Neural cell (in vitro differentiated cells): ENCODE measurements around the gene RPL27A. TPM values are rescaled to one million over a fixed set of nuclear protein-coding genes. Genes with fewer than 3 reads are reported as not detected.

Source experiments
- H2AFZ ChIP-seq: fragments of 200-600, 300-800 bp; sonication (generic), shearing (Covaris generic); 2 replicates; pipeline ENCODE4 v1.6.0; 2014; ENCODE audit warnings: low read depth, mild to moderate bottlenecking, antibody characterized with exemption, low read length, moderate library complexity
- H3F3A ChIP-seq: fragments of 200-600 bp; shearing (Covaris generic); 2 replicates; pipeline ENCODE4 v1.6.1; 2016; ENCODE audit warnings: mild to moderate bottlenecking, moderate library complexity, mixed read lengths, antibody characterized with exemption, low read length; ENCODE audit not compliant: insufficient read depth, poor library complexity, severe bottlenecking
- H3K27ac ChIP-seq: fragments of 200-600, 300-800 bp; sonication (generic), shearing (Covaris generic); 2 replicates; pipeline ENCODE4 v1.5.1; 2014; ENCODE audit warnings: mild to moderate bottlenecking, low read length, moderate library complexity
- H3K27me3 ChIP-seq: fragments of 300-800, 200-600 bp; sonication (generic), shearing (Covaris generic); 2 replicates; pipeline ENCODE4 v1.6.0; 2014; ENCODE audit warnings: mild to moderate bottlenecking, low read depth, low read length, moderate library complexity; ENCODE audit not compliant: insufficient read depth
- H3K36me3 ChIP-seq: fragments of 300-800, 200-600 bp; sonication (generic), shearing (Covaris generic); 2 replicates; pipeline ENCODE4 v1.5.1; 2014; ENCODE audit warnings: mild to moderate bottlenecking, antibody characterized with exemption, low read length, moderate library complexity; ENCODE audit not compliant: insufficient read depth
- H3K4me2 ChIP-seq: fragments of 300-800, 200-600 bp; sonication (generic), shearing (Covaris generic); 2 replicates; pipeline ENCODE4 v1.6.0; 2014; ENCODE audit warnings: mild to moderate bottlenecking, low read length
- H3K4me3 ChIP-seq: fragments of 300-800, 200-600 bp; sonication (generic), shearing (Covaris generic); 2 replicates; pipeline ENCODE4 v1.5.1; 2014; ENCODE audit warnings: mild to moderate bottlenecking, low read length, moderate library complexity
- H3K79me2 ChIP-seq: fragments of 200-600 bp; shearing (Covaris generic); replicated peaks from 2 replicates; pipeline ENCODE4 v1.6.0; 2014; ENCODE audit warnings: mild to moderate bottlenecking, low read length, moderate library complexity; ENCODE audit not compliant: insufficient read depth
- H3K9ac ChIP-seq: fragments of 300-800, 200-600 bp; sonication (generic), shearing (Covaris generic); 2 replicates; pipeline ENCODE4 v1.6.1; 2016; ENCODE audit warnings: mild to moderate bottlenecking, low read length, mixed read lengths
- H3K9me2 ChIP-seq: fragments of 200-600 bp; shearing (Covaris generic); 2 replicates; pipeline ENCODE4 v1.6.1; 2016; ENCODE audit warnings: mild to moderate bottlenecking, low read length, mixed read lengths; ENCODE audit not compliant: insufficient read depth
- H3K9me3 ChIP-seq: fragments of 200-600, 300-800 bp; sonication (generic), shearing (Covaris generic); 2 replicates; pipeline ENCODE4 v1.6.1; 2016; ENCODE audit warnings: mild to moderate bottlenecking, mixed run types, low read length, moderate library complexity, mixed read lengths
- H4K20me1 ChIP-seq: fragments of 200-600 bp; shearing (Covaris generic); 2 replicates; pipeline ENCODE4 v1.6.1; 2016; ENCODE audit warnings: mild to moderate bottlenecking, mixed run types; ENCODE audit not compliant: insufficient read depth
- CTCF ChIP-seq: fragments of 450-650 bp; IDR thresholded peaks from 2 replicates; pipeline ENCODE4 v1.5.1; 2014; ENCODE audit warnings: antibody characterized with exemption, mild to moderate bottlenecking, moderate library complexity; ENCODE audit not compliant: poor library complexity, severe bottlenecking
- EP300 ChIP-seq: fragments of 450-650 bp; conservative IDR thresholded peaks from 2 replicates; pipeline ENCODE4 v1.6.1; 2014; ENCODE audit warnings: antibody characterized with exemption, mild to moderate bottlenecking, moderate library complexity; ENCODE audit not compliant: poor library complexity, severe bottlenecking
- EZH2 ChIP-seq: fragments of 200-600, 300-800 bp; shearing (Covaris generic), sonication (generic); IDR thresholded peaks from 2 replicates; pipeline ENCODE4 v1.6.1; 2014; ENCODE audit warnings: antibody characterized with exemption, low read length, borderline replicate concordance, mild to moderate bottlenecking; ENCODE audit not compliant: insufficient read depth, poor library complexity, severe bottlenecking
- MXI1 ChIP-seq: fragments of 450-650 bp; conservative IDR thresholded peaks from 2 replicates; pipeline ENCODE4 v1.6.1; 2014; ENCODE audit warnings: antibody characterized with exemption, mild to moderate bottlenecking; ENCODE audit not compliant: poor library complexity, severe bottlenecking
- POLR2AphosphoS5 ChIP-seq: IDR thresholded peaks from 2 replicates; pipeline ENCODE4 v1.6.1; 2012
- RAD21 ChIP-seq: fragments of 450-650 bp; conservative IDR thresholded peaks from 2 replicates; pipeline ENCODE4 v1.6.1; 2014; ENCODE audit warnings: antibody characterized with exemption, mild to moderate bottlenecking, moderate library complexity
- REST ChIP-seq: IDR thresholded peaks from 2 replicates; pipeline ENCODE4 v1.6.1; 2012; ENCODE audit warnings: borderline replicate concordance
- SMC3 ChIP-seq: fragments of 450-650 bp; conservative IDR thresholded peaks from 2 replicates; pipeline ENCODE4 v1.6.1; 2014; ENCODE audit warnings: antibody characterized with exemption, mild to moderate bottlenecking, moderate library complexity; ENCODE audit not compliant: poor library complexity
- TAF1 ChIP-seq: IDR thresholded peaks from 2 replicates; pipeline ENCODE4 v1.6.1; 2012; ENCODE audit warnings: low read depth
- polyA plus RNA-seq: library from polyadenylated mRNA; depleted of rRNA; stranded (reverse); fragments of >200 nt; gene quantifications from 2 replicates; pipeline ENCODE4 v1.2.3, GENCODE V29; 2014

RPL27A gene
- polyA plus RNA-seq, 1 donor from 2014 or later, result 700 TPM

GRCh38 chr11:8639655-8640054 lies 42.9 kb upstream of the RPL27A start:
- H2AFZ ChIP-seq, result no peak overlapping the region
- H3K27me3 ChIP-seq, result no peaks in the 10 kb centered on the region
- no peak overlapping the region for H3K9ac ChIP-seq
- no peaks in the 10 kb centered on the region for H3F3A ChIP-seq
- H3K9me3 ChIP-seq, result no peaks in the 10 kb centered on the region
- H3K27ac ChIP-seq, result no peak overlapping the region
- H3K9me2 ChIP-seq, result no peaks in the 10 kb centered on the region
- H3K4me3 ChIP-seq, result no peak overlapping the region
- no peaks in the 10 kb centered on the region for H3K36me3 ChIP-seq
- H4K20me1 ChIP-seq, result no peaks in the 10 kb centered on the region
- no peak overlapping the region for H3K4me2 ChIP-seq
- no peak for TF ChIP-seq REST
- TF ChIP-seq POLR2AphosphoS5, result no peak
- no peak for TF ChIP-seq MXI1
- no peak for TF ChIP-seq SMC3
- no peak for TF ChIP-seq EP300
- H3K79me2 ChIP-seq, result no peaks in the 10 kb centered on the region

GRCh38 chr11:8640267-8640906 lies 42.2 kb upstream of the RPL27A start:
- H3K79me2 ChIP-seq, result no peaks in the 10 kb centered on the region
- no peaks in the 10 kb centered on the region for H4K20me1 ChIP-seq
- H3K4me3 ChIP-seq, result no peak overlapping the region
- no peaks in the 10 kb centered on the region for H3K27me3 ChIP-seq
- no peaks in the 10 kb centered on the region for H3K9me3 ChIP-seq
- H3K36me3 ChIP-seq, result no peaks in the 10 kb centered on the region
- H3K27ac ChIP-seq, result no peak overlapping the region
- no peak overlapping the region for H3K4me2 ChIP-seq
- no peak overlapping the region for H3K9ac ChIP-seq
- no peaks in the 10 kb centered on the region for H3F3A ChIP-seq
- no peak overlapping the region for H2AFZ ChIP-seq
- no peaks in the 10 kb centered on the region for H3K9me2 ChIP-seq
- TF ChIP-seq SMC3 (no peak), REST (no peak), CTCF (no peak), EZH2 (no peak), EP300 (no peak), MXI1 (no peak), RAD21 (no peak), POLR2AphosphoS5 (no peak), TAF1 (no peak)
